Measurements from ENCODE around the gene USHBP1. TPM values are rescaled to one million over a fixed set of nuclear protein-coding genes. Genes with fewer than 3 reads are reported as not detected.

USHBP1 gene
- total RNA-seq, 1 experiment from 2014 or later: 0.15 TPM

- H3K36me3 ChIP-seq (ENCODE audit: control insufficient read depth in 1 of 2, insufficient read depth in 2 of 2, low read length in 2 of 2): 0 out of 4 replicates have a peak, but pooled peaks cover 0 to 2% of the 10 kb centered on the region in 2 experiments
- no peak overlapping the region; the same call in 1 of the 2 replicates for H3K27ac ChIP-seq (ENCODE audit: low read depth, low read length)
- intact Hi-C loops (cut with micrococcal nuclease): no loop called here
- peaks cover 19 to 48% of the 10 kb centered on the region in 2 experiments for H3K4me1 ChIP-seq (ENCODE audit: control insufficient read depth in 1 of 2, insufficient read depth in 2 of 2, low read length in 2 of 2)
- no peak for TF ChIP-seq EZH2 (IDR thresholded peaks at IDR 0.05)
- TF ChIP-seq TCF7L2 (IDR thresholded peaks at IDR 0.05; ENCODE audit: borderline replicate concordance, extremely low read depth, insufficient read depth, insufficient read length): no peak
- TF ChIP-seq CBX3 (IDR thresholded peaks at IDR 0.05; ENCODE audit: low read depth): no peak
- TF ChIP-seq SRF (IDR thresholded peaks at IDR 0.05; ENCODE audit: low read depth): no peak
- no peak for TF ChIP-seq EGR1 (IDR thresholded peaks at IDR 0.05; ENCODE audit: low read depth)
- ChIA-PET POLR2A (no interaction called here), RAD21 (ENCODE audit: low non-redundant PET in 1 of 2, low total read pairs in 2 of 2, uncharacterized antibody in 2 of 2, unreplicated experiment in 2 of 2) (no interaction called here), CTCF (no interaction called here)
- no peaks in the 10 kb centered on the region for H4K20me1 ChIP-seq (ENCODE audit: insufficient read depth)
- no TSS peak for BruUV-seq (replicated peaks)
- DNase-seq (ENCODE audit: low read depth, low spot score) (no peak), ATAC-seq (no peak)
- no peaks in the 10 kb centered on the region for H3K9me3 ChIP-seq (ENCODE audit: control insufficient read depth in 1 of 2, insufficient read depth in 1 of 2, low read depth in 1 of 2, low read length in 2 of 2)
- H3K9me2 ChIP-seq (ENCODE audit: insufficient read depth): no peaks in the 10 kb centered on the region
- no peak overlapping the region for H3K4me3 ChIP-seq (replicated peaks in 1 of 2; ENCODE audit: low read depth in 1 of 2, low read length in 2 of 2)
- no peak overlapping the region for H2AFZ ChIP-seq (ENCODE audit: low read depth, low read length, poor library complexity, severe bottlenecking)
- H3K79me2 ChIP-seq (ENCODE audit: insufficient read depth, low read length): peaks cover 7% of the 10 kb centered on the region; the same call in 1 of the 2 replicates
- no peaks in the 10 kb centered on the region for H3K27me3 ChIP-seq (ENCODE audit: insufficient read depth, low read length)
- no peak overlapping the region for H3K4me2 ChIP-seq (ENCODE audit: low read length)
- no peak overlapping the region for H3K9ac ChIP-seq (ENCODE audit: low read length)
Observed at GRCh38 chr19:17219286-17219685, 45.3 kb downstream of the USHBP1 start.

- TSS peak; percentile 66 for BruUV-seq (replicated peaks)
- ChIA-PET CTCF (no interaction called here), POLR2A (interaction anchor here (0.6 to 1.9 kb wide), 7 partner anchors 8 to 108 kb away, joined by 3 to 24 read pairs (median 4); partner anchors contain the start of genes DDA1 and OCEL1), RAD21 (ENCODE audit: low non-redundant PET in 1 of 2, low total read pairs in 2 of 2, uncharacterized antibody in 2 of 2, unreplicated experiment in 2 of 2) (interaction anchor here in 1 of 2 experiments (1.1 kb wide), 1 partner anchor 93 kb away, joined by 5 read pairs; the partner anchor contains the start of gene DDA1)
- no peak for DNase-seq (ENCODE audit: low read depth, low spot score)
- H3K9me3 ChIP-seq (ENCODE audit: control insufficient read depth in 1 of 2, insufficient read depth in 1 of 2, low read depth in 1 of 2, low read length in 2 of 2): no peaks in the 10 kb centered on the region
- no peak overlapping the region for H2AFZ ChIP-seq (ENCODE audit: low read depth, low read length, poor library complexity, severe bottlenecking)
- TF ChIP-seq POLR2AphosphoS5 (IDR thresholded peaks at IDR 0.05; ENCODE audit: low read depth, low read length) (no peak), EGR1 (IDR thresholded peaks at IDR 0.05; ENCODE audit: low read depth) (no peak), CTCF (IDR thresholded peaks at IDR 0.05 in 2 of 3, conservative IDR thresholded peaks at IDR 0.05 in 1 of 3; ENCODE audit: borderline replicate concordance in 1 of 3, insufficient read depth in 1 of 3, low read depth in 2 of 3, low read length in 2 of 3) (no peak), ZNF274 (IDR thresholded peaks at IDR 0.05; ENCODE audit: low read depth, low read length) (no peak), JUND (IDR thresholded peaks at IDR 0.05) (no peak), ZFX (IDR thresholded peaks at IDR 0.05) (no peak)
- H3K79me2 ChIP-seq (ENCODE audit: insufficient read depth, low read length): peaks cover 7% of the 10 kb centered on the region; the same call in 1 of the 2 replicates
- H3K36me3 ChIP-seq (ENCODE audit: control insufficient read depth in 1 of 2, insufficient read depth in 2 of 2, low read length in 2 of 2): 0 out of 4 replicates have a peak, but pooled peaks cover 0 to 2% of the 10 kb centered on the region in 2 experiments
- peaks cover 16 to 38% of the 10 kb centered on the region in 2 experiments for H3K4me1 ChIP-seq (ENCODE audit: control insufficient read depth in 1 of 2, insufficient read depth in 2 of 2, low read length in 2 of 2)
- no peak for ATAC-seq
- intact Hi-C loops (cut with micrococcal nuclease): no loop called here
- peak overlapping the region; percentile 80 for H3K9ac ChIP-seq (ENCODE audit: low read length)
- no peaks in the 10 kb centered on the region for H3K9me2 ChIP-seq (ENCODE audit: insufficient read depth)
- H3K4me3 ChIP-seq (replicated peaks in 1 of 2; ENCODE audit: low read depth in 1 of 2, low read length in 2 of 2): peak overlapping the region; percentile 57 to 70
- no peaks in the 10 kb centered on the region for H4K20me1 ChIP-seq (ENCODE audit: insufficient read depth)
- no peaks in the 10 kb centered on the region for H3K27me3 ChIP-seq (ENCODE audit: insufficient read depth, low read length)
- H3K4me2 ChIP-seq (ENCODE audit: low read length): peak overlapping the region; percentile 94
- H3K27ac ChIP-seq (ENCODE audit: low read depth, low read length): peak overlapping the region; percentile 89
Observed at GRCh38 chr19:17216058-17216670, 48.4 kb downstream of the USHBP1 start.

Measured in HCT116 (cell line).